HUDEP-2 (cell line): Measurements from ENCODE around the gene PPIP5K1.

ENCODE experiments used
- DNase-seq, 76 experiments: peaks; one replicate each; lab custom pipeline; 2025; ENCODE audit not compliant: unreplicated experiment in 76 of 76; lab: John Stamatoyannopoulos, UW

PPIP5K1 gene

DNA sequence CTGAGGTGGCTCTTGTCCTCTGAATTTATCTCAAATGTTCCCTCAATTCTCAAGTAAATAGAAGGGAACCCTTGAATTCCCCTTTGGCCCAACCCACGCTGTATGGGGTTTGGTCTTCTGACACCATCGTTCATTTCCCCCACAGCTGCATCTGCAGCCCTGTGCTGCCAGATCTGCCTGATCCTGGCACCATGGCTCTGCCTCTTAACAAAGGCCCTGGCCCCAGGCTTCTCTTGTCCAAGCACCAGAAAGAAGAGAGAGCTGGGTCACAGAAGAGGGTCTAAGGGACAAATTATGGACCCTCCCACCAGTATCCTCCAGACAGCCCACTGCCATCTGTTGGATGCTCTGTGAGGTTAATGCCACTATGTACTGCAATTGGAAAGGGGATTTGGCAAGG lies 70.8 kb downstream of the PPIP5K1 start:
- DNase-seq: no peak

DNA sequence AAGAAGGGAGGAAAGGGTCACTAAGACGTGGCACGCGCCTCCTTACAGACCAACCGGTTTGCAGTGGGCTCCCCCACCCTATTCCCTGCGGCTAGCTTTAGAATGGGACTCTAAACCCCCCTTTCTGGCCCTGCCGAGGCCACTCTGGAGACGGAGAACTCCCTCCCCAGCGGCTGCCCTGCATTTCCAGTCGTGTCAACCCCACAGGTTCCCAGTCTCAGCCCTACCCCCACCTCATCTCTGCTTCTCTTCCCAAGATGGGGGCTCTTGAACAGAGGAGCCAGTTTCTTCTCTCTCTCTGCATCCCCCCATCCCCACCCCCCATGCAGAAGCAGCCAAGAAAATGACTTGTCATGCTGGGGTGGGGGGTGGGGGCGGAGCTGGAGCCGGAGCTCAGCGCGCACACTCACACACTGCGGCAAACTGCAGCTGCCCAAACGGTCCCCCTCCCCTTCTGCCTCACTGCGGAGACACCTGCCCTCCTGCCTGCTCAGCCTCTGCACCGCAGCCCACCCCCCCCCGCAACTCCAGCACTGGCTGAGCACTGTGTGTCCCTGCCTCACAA lies 71.7 kb downstream of the PPIP5K1 start:
- DNase-seq: peak in 1 of 76 experiments; percentile 10

DNA sequence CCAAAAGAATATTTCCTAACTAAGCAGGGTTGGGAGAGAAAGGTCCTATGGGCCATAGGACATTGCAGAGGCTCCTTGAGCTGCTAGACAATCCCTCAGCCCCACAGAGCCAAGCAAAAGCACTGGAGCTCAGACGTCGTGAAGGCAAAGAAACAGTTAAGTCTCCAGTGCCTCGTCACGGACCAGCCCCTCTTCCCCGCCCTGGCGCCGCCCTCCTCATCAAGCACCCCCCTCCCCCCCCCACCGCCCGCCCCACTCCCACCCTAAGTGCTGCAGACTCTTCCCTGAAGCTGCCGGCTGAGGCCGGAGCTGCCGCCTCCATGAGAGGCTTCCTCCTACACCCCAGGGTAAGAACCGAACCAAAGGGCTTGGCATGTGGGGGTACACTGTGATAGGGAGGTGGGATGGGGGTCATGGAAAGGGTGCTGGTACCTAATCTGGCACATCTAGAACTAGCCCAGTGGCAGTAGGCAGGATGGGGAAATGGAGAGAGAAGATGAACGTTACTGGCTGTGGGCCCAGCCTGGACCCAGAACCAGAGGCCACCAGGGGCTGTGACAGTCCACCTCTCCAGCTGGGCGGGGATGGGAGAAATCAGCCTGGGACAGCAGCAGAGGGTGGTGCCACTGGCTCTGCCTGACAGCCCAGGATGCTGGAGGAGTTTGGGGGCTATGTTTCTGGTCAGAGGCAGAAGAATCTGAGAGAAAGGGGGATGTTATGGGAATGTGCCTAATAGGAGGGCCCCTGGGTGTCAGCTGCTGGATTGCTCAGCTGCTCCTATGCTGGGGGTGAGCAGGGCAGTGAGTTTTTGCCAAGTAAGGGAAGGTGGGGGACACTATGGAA lies 72.4 kb downstream of the PPIP5K1 start, which contains the start of gene MAP1A:
Gene MAP1A (plus strand): TSS at position 255 of the 843 bp plus-strand sequence. CDS start 3,866 bp downstream, outside the sequence.
- DNase-seq: peak in 16 of 76 experiments; percentile 8 to 31 (median 14)

DNA sequence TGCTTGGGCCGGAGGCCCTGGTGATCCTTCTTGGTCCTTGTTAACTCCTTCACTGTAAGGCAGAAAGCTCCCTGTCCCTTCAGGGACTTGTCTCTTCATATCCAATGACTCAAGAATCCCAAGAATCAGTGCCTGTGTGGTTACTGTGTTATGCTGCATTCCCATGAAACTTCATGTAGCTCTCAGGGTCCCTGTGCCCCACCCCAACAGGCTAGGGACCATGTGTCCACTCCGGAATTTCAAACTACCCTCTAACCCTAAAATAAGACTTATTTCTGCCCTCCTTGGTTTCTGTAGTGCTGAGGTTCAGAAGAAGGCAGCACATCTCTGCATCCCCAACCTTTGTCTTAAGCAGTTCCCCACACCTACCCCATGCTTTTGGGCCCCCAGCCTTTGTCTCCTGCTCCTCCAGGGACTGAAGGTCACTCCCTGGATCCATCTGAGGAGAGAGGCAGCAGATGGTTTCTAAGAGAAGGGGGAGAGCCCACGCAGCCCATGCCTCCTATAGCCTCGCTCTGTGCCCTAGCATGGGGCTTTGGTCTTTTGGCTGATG lies 73.1 kb downstream of the PPIP5K1 start:
- no peak for DNase-seq

DNA sequence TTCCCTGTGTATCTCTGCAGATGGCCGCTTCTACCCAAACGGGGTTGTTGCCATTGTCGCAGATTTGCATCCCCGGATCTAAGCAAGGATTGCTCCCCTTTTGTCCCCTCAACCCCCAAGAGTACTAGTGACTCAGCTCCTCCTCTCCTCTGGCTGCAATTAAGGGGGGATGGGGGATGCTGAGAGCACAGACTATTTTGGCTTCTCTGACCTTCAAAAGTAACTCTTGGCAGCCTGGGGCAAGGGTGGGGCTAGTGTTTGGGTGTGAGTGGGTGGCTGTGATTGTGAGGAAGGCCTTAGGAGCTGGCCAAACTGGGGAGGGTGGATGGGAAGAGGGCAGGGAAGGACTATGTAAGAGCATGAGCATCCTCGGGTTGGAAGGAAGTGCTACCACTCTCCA lies 73.8 kb downstream of the PPIP5K1 start:
- peak in 1 of 76 experiments; percentile 5 for DNase-seq

DNA sequence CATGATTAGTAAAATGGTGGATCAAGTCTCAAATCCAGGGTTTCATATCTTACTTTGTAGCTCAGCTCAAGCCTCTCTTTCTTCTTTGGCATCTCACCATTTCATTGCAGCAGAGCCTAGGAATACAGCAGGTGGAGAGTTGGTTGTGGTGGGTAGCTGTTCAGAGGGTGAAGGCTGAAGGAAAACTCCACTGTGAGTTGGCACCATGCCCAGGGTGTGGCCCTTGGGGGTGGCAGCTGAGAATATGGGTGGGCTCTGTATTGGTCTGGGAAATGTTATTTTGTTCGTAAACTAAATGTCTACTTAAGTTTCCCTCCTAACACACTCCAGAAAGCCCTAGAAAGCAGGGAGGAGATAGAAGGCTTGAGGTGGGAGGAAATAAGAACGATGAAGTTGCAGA lies 74.3 kb downstream of the PPIP5K1 start:
- DNase-seq: no peak

DNA sequence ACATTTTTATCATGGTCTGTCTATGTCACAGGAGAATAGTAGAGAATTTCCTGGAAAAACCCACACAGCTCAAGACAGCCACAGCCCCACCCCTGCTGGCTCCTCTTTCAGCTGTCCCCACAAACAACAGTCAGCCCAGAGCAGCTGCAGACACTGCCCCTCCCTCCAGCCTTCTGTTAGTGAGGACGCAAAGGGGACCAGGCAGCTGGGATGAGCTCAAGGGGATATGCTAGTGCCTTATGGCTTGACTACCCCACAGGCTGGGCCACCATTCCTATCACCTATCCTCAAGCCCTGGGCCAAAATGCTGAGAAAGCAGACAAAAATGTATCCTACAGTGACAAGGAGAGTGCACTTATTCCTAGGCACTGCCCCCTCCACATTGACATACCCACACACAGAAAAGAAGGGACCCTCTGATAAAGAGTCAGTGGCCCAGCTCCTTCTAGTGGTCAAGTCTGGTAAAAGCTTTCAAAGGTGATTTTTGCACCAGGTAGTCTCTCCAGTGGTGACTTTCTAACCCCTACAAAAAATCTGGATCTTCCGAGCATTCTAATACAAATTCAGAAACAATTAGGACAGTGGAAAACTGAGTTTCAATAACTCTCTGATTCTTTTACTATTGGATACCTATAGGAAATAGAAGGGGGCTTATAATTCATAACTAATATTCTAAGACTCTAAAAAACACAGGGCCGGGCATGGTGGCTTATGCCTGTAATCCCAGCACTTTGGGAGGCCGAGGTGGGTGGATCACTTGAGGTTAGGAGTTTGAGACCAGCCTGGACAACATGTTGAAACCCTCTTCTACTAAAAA lies 75.6 kb downstream of the PPIP5K1 start:
- peak in 66 of 76 experiments; percentile 10 to 78 (median 50) for DNase-seq

DNA sequence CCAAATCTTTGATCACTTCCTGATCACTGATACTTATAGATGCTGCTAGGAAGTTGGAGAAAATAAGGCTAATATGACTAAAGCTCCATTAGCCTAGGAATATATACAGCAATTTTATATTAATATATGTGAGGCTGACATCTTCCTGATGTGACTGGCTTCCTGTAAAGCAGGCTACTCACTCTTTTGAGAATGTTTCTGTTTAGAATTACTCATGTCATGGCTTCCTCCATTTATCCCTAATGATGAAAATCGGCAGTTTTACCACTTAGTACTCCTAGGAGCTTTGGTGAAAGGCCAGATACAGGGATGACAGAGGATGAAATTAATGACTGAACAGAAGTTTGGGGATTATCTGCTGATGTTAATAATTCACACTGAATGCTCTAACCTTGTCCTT lies 76.5 kb downstream of the PPIP5K1 start:
- DNase-seq: no peak

DNA sequence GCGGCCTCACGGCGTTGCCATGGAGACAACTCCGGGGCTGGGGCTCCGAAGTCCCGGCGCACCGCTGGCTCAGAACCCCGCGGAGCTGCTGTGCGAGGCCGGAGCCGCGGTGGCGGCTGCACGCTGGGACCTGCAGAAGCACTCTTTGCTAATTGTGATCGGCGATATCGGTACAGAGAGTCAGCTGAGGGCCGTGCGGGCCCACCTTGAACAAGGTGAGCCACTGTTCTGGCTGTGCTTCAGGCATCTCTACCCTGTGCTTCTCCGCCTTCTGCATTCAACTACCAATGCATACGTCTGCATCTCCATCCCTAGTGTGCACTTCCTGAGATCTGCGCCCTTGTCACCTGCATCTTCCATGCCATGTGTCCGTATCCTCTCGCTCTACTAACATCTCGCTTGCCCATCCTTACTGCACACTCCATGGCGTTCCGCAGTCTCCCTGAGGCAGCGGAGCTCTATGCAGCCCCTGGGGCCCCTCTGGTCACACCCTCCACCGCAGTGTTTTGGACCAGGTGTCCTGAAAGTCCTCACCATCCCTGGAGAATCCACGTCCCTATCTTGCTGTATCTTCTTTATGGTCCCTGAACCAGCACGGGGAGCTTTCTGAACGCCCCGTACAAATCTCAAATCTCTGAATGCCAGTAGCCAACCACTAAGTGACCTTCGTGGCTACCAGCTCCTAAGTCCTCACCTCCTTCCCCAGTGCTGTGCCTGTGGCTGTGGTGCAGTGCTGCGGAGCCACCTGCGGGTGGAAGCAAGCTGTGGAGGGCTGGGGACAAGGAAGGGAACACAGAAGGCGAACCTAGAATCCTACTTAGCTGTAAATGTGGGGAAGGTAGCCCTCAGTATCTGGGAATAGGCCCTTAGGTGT lies 78.8 kb downstream of the PPIP5K1 start:
- DNase-seq: peak in 36 of 76 experiments; percentile 6 to 54 (median 27)

DNA sequence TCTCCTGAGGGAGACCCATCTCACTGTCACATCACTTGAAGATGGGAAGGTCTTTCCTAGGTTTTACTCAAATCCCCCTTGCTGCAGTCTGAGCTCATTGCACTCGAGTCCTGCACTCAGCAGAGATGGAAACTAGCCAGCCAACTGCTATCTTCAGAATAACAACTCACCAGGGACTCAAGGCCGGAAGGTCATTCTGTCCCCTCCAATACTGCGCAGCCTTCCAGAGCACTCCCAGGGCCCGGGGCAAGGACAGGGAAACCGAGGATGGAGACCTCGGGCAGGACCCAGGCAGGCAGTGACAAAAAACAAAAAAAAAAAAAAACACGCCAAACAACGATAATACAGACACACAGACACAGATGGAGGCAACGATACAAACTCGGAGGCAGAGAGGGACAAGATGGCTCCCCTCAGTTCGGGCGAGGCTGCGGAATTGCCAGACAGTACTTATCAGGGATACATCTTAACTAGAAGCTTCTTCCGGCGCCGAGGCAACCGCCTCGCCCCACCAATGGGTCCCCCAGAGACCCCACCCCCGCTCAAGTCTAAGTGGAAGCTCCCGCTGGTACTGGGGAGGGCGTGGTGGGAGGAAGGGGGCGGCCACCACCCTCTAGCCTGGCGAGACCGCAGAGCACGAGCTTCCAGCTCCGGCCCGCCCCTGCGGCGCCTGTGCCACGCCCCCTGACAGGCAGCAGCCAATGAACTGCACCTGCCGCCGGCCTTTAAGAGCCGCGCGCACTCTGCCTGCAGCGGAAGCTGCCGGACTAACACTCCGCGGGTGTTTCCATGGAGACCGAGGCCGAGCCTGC lies 79.6 kb downstream of the PPIP5K1 start:
- DNase-seq: peak in 75 of 76 experiments; percentile 81 to 99 (median 98)

DNA sequence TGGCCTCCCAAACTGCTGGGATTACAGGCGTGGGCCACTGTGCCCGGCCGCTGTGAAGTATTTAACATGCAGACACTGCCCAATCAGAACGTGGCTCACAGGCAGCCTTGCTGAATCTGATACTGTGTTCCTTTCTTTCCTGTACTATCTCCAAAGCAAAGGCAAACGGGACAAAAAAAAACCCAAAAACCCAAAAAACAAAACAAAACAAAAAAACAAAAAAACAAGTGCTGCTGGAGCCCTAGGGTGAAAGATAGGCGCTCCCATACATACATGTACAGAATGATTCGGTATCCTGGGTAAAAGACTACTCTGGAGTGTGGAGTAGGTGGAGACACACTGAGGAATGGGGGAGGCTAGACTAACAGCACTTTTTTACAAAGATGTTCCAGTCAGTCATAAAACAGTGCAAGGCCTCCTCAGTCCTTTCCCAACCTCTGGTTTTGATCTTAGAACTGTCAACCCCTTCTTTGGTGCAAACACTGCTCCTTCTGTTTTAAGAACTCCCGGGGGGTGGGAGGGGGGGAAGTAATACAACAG lies 80.3 kb downstream of the PPIP5K1 start:
- peak in 46 of 76 experiments; percentile 5 to 58 (median 30) for DNase-seq

DNA sequence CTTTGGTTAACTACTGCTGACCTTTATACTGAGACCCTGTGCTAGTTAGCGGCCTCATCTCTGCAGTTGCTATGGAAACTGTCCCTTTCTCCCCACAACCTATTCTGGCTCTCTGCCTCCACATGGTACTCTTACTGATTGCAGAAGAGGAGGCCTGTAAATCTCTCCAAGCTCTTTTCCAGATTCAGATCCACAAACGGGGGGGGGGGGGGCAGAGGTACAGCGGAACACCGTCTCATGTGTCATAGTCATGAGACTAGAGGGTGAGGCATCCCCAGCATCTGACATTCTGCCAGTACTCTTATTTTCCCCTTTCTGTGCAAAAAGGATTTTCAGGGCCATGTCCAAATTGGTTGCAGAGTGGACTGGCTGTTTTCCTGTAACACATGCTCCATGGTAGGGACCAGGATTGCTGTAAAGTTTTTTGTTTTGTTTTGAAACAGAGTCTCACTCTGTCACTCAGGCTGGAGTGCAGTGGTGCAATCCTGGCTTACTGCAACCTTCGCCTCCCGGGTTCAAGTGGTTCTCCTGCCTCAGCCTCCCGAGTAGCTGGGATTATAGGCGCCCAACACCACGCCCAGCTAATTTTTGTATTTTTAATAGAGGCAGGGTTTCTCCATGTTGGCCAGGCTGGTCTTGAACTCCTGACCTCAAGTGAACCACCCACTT lies 80.9 kb downstream of the PPIP5K1 start:
- DNase-seq: peak in 5 of 76 experiments; percentile 6 to 27 (median 7)

DNA sequence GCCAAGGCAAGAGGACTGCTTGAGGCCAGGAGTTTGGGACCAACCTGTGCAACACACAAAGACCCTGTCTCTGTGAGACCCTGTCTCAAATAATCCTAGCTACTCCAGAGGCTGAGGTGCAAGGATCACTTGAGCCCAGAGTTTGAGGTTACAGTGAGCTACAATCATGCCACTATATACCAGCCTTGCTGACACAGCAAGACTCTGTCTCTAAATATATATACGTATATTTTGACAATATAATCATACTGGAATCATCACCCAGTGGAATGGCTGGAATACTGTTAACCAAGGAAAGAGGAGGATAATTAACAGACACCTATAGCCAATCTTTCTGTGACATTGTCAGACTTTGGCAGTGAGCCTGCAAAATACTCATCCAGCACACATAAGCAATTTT lies 81.6 kb downstream of the PPIP5K1 start:
- no peak for DNase-seq

DNA sequence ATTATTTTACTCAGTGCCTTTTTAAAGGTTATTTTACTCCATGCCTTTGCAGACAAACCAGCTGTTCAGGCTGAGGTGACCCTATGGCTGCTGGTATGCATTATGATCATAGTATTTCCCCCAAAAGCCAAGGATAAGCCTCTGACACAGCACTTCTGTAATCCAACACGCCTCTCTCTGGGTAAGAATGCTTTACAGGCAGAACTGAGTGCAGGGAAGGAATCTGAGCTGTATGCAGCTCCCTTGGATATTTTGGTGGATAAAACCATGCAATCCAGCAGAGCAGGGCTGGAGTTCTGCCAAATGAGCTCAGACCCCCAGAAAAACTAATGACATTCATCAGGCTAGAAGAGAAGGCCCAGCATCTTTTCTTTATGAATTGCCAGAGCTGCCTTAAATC lies 84.3 kb downstream of the PPIP5K1 start:
- DNase-seq: no peak

DNA sequence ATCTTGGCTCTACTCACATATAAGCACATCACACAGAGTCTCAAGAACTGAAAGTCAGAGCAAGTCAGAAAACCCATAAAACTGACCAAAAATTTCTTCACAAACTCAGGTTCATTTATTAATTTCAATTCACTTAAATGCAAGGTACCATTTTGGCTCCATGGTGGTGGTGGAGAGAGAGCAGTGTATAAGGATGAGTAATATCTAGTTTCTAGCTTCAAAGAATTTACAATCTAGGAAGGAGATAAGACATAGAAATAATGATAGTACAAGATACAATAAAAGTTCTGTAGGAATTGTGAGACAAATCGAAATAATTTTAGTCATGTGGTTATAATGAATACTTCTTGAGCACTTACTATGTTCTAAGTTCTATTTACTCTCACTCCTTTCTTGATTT lies 90.4 kb downstream of the PPIP5K1 start:
- no peak for DNase-seq

DNA sequence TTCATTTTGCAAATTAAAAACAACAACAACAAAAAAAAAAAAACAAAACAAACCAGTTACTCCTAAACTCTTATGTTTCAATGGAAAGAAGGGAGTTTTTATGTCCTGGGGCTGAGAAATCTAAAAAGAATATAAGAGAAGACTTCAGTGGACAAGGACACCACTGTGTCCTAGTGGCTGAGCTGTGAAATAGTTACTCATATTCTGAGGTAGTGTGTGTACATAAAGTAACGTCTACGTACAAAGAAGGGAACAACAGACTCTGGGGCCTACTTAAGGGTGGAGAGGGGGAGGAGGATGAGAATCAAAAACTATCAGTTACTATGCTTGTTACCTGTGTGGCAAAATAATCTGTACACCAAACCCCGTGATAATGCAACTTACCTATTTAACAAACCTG lies 91.0 kb downstream of the PPIP5K1 start:
- no peak for DNase-seq

DNA sequence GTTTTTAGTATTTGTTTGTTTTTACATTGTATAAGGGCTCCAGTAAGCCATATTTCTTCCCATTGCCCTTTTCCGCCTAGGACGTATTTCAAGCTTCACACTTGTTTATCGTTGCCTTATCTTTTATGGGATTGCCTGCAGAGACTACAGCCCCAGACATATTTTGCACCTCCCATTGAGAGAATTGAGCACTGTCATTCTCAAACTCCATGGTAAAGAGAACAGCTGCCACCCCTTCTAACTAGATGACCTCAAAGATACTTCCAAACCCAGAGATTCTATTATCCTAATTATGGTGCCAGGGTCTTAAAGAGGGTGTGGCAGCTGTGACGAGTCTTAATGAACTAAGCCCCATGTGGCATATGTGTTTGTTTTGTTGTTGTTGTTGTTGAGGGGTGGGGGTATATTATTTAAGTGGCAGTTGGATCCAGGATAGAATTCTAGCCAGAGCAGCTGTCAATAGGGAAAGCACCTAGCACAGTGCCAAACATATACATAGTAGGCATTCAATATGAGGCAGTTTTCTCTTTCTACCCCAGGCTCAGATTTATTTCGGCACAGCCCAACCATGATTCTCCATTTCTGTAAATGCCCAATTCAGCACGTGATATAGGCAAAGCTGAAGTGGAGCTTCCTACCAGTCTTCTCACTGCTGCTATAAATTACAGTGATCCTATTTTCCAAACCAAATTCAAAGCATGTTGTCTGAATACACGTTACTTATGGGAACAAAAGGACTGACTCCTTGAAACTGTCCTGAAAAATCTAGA lies 96.1 kb downstream of the PPIP5K1 start:
- no peak for DNase-seq
